Epithelial cell of esophagus (primary cell): ENCODE results near the gene TRPT1.

ENCODE experiments used
- DNase-seq: peaks from one replicate; pipeline ENCODE4 v3.0.0; 2010; ENCODE audit warnings: low read depth
- H3K4me3 ChIP-seq: 2 replicates; pipeline ENCODE4 v1.5.1; 2011; ENCODE audit warnings: mild to moderate bottlenecking, low read length, control low read depth
- TF ChIP-seq, protein P1 (sequence below): IDR thresholded peaks from 2 replicates; pipeline ENCODE4 v1.5.1; 2011; ENCODE audit warnings: low read depth, mild to moderate bottlenecking, low read length, control low read depth, inconsistent platforms; ENCODE audit not compliant: insufficient read depth; ENCODE audit errors: missing control alignments

TRPT1 gene

DNA sequence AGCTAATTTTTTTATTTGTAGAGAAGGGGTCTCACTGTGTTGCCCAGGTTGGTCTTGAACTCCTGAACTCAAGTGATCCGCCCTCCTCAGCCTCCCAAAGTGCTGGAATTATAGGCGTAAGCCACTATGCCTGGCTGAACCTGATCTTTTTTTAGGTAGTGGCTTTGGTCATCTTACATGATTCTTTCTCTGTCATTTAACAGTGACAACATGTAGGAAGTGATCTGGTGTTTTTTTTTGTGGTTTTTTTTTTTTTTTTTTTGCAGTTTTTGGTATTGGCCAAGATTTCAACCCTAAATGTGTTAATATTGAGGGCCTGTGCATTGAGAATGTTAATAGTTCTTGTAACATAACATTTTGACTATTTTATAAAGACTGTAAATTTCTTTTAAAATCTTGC is 27.5 kb downstream of the TRPT1 start:
- TF ChIP-seq, protein P1, sequence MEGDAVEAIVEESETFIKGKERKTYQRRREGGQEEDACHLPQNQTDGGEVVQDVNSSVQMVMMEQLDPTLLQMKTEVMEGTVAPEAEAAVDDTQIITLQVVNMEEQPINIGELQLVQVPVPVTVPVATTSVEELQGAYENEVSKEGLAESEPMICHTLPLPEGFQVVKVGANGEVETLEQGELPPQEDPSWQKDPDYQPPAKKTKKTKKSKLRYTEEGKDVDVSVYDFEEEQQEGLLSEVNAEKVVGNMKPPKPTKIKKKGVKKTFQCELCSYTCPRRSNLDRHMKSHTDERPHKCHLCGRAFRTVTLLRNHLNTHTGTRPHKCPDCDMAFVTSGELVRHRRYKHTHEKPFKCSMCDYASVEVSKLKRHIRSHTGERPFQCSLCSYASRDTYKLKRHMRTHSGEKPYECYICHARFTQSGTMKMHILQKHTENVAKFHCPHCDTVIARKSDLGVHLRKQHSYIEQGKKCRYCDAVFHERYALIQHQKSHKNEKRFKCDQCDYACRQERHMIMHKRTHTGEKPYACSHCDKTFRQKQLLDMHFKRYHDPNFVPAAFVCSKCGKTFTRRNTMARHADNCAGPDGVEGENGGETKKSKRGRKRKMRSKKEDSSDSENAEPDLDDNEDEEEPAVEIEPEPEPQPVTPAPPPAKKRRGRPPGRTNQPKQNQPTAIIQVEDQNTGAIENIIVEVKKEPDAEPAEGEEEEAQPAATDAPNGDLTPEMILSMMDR = no peak
- DNase-seq = no peak
- no peak overlapping the region for H3K4me3 ChIP-seq

DNA sequence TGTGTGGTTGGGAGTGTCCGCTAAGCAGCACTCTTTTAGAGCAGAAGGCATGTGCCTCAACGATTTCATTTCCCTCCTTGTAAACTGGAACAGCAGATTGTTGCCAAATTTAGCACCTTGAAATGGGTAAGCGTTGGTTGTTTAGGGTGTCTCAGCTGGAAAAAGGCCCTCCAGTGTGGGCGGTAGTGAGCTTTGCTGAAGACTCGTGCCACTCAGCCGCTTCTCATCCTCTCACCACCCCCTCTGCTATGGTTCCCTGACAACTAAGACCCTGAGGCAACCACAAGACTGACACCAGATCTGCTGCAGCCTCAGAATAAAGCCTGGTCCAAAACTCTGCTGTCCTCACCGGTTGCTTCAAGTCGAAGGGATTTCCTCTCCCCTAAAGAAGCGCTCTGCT is 29.4 kb downstream of the TRPT1 start:
- H3K4me3 ChIP-seq = no peak overlapping the region
- DNase-seq = no peak
- TF ChIP-seq, protein P1 = no peak

DNA sequence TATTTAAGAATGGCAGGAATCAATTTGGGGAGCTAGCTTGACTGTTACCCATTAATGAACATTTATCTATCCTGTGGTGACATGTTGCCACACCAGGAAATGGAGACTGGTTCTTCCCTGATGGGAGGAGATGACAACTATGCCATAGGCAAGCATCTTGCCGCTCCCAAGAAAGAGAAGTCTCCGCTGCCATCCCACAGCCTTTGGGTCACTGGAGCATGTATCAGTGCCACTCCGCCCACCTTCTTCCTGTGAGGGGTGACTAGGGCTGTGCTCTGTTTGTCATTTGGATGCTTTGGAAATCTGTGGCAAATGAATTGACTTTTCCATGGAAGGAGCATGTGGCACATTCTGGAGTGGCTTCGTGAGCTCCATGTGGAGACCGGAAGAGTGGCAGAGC is 33.6 kb downstream of the TRPT1 start:
- TF ChIP-seq, protein P1 = no peak
- no peak overlapping the region for H3K4me3 ChIP-seq
- DNase-seq = no peak

DNA sequence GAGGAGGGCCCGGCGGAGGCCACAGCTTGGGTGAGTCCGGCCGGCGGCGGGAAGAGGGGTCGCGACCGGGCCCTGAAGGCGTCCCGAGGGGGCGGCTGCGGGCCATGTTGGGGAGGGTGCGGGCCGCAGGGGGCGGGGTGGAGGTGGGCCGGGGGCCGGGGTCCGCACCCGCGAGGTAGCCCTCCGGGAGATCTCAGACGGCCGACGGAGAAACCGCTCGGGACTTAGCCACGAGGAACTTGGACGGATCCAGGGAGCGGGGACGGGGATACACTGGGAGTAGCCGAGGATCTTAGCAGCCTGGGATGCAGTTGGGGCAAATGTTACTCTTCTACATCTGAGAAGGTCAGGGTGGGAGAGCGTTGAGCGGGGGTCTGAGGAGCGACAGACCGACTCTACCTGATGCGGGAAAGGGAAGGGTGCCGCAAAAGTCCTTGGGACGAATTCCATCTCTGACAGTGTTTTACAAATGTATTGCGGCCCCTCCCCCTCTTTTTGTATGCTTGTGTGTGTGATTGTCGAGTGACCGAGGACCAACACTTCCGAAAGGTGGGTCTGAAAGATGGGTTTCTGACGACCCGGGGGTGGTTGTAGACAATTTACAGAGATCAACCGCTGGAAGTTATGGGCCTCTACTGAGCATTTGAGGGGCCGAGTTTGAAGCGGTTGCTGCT is 39.4 kb downstream of the TRPT1 start:
- DNase-seq = peak; percentile 18
- H3K4me3 ChIP-seq = no peak overlapping the region

DNA sequence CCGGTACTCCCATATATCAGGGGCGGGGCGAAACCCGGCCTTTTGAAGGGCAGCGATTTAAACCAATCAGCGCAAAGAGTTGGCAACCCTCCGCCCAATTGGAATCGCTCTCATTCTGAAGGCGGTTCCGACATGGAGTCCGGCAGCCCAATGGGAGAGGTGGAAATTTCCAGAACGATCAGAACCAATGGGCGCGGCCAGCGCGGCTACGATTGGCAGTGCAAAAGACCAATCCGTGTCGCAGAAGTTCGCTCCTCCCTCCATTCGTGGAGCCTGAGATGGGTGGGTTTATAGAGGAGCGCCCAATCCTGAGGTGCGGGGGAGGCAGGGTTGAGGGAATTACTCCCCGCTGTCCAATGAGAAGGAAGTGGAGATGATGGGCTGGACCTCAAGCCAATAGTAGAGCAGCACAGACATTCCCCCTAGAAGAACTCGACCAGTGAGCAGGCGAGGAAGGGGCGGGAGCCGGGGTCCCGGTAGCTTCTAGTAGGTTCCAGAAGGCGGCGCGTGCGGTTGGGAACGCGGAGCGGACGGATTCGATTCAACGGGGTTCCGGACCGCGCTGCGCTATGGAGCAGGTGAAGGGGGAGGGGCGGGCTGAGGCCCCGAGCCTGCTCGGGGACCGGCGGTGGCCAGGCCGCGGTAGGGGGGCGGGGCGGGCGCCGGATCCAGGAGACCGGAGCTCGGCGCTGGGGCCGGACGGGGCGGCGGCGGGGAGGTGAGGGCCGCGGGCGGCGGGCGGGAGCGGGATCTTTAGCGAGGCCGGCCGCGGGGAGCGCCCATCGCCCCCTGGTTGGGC is 40.1 kb downstream of the TRPT1 start, which contains the start of gene STIP1:
STIP1 (plus strand) TSS at position 479 of the 799 bp plus-strand sequence; CDS start at position 570, 91 bp downstream.
- TF ChIP-seq, protein P1 = peak; percentile 55
- peak within 1 kb of the TSS; percentile 65 for H3K4me3 ChIP-seq
- DNase-seq = peak; percentile 100

More for the DNA sequence above, 39.4 kb downstream of the TRPT1 start:
- TF ChIP-seq, protein P1 = no peak

DNA sequence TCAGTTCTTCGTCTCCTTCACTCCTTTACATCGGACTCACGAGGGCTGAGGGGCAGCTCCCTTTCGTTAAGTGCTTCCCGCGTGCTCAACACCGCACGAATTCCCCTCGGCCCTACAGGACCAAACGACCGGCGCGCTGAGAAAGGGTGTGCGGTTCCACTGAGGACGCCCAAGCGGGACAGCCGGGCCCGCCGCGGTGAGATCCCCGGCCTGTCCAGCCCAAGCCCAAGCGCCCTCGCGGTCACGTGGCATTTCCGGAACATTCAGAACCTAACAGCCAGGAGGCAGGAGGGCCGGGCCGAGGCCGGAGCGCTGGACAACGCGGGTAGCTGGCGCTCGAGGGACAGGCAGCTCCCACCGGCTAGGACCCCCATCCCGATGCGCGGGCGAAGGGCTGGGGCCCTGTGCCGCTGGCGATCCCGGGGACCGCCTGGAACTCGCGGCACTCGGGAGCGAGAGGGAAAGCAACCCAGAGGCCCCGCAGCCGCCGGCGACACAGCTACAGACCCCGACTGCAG is 40.8 kb downstream of the TRPT1 start:
- peak overlapping the region; percentile 65 for H3K4me3 ChIP-seq
- TF ChIP-seq, protein P1 = peak; percentile 31
- peak; percentile 69 for DNase-seq

DNA sequence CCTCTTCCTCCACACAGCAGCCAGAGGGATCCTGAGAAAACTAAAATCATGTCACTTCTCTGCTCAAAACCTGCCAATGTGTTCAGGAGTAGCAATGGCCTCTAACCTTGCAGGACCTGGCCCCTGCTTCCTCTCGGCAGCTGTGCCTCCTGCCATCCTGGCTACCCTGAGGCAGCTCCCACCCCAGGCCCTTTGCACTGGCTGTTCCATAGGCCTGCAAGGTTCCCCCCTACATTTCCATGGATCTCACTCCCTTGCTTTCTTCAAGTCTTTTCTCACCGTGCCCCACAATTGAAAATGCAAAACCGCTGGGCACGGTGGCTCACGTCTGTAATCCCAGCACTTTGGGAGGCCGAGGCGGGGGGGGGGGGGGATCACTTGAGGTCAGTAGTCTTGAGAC is 42.1 kb downstream of the TRPT1 start:
- TF ChIP-seq, protein P1 = no peak
- no peak overlapping the region for H3K4me3 ChIP-seq
- no peak for DNase-seq
